ENCODE measurements around the gene NECTIN3. TPM values are rescaled to one million over a fixed set of nuclear protein-coding genes. Genes with fewer than 3 reads are reported as not detected.

The NECTIN3 gene
- total and polyA plus RNA-seq, 2 of the 4 experiments (the other 2 are of a cell fraction), result 34.7 to 155 TPM

GRCh38 chr3:111215481-111215880 is 143.9 kb downstream of the NECTIN3 start:
- ATAC-seq (ENCODE audit: low read depth) (peak; percentile 35), DNase-seq (peak; percentile 47)
- no peaks in the 10 kb centered on the region for H3K36me3 ChIP-seq (ENCODE audit: control insufficient read depth, insufficient read depth, low read length)
- no peak overlapping the region for H4K5ac ChIP-seq (ENCODE audit: low read depth, low read length)
- no CpG with 5 or more reads among the region's 1 CpG for WGBS, 2 experiments (ENCODE audit: extremely low coverage in 2 of 2, insufficient read length in 1 of 2)
- peaks cover 3% of the 10 kb centered on the region; the same call in 1 of the 2 replicates for H3K4me1 ChIP-seq (ENCODE audit: control insufficient read depth, insufficient read depth, low read length)
- no peak overlapping the region for H3K14ac ChIP-seq (replicated peaks; ENCODE audit: low read depth, low read length)
- H3K79me1 ChIP-seq (ENCODE audit: low read depth in 1 of 2, low read length in 2 of 2), result no peaks in the 10 kb centered on the region
- TF ChIP-seq SMC3 (IDR thresholded peaks at IDR 0.05; ENCODE audit: low read depth, low read length) (no peak), RCOR1 (IDR thresholded peaks at IDR 0.05; ENCODE audit: insufficient replicate concordance, low read length) (no peak), MAFK (IDR thresholded peaks at IDR 0.05; ENCODE audit: low read depth, low read length) (no peak), POLR2A (IDR thresholded peaks at IDR 0.05; ENCODE audit: low read depth, low read length) (no peak), BHLHE40 (IDR thresholded peaks at IDR 0.05; ENCODE audit: low read depth, low read length) (no peak), USF2 (IDR thresholded peaks at IDR 0.05; ENCODE audit: low read depth, low read length) (no peak), RFX5 (IDR thresholded peaks at IDR 0.05; ENCODE audit: low read depth, low read length) (no peak), CEBPB (IDR thresholded peaks at IDR 0.05; ENCODE audit: low read depth, low read length) (no peak), NFE2L2 (IDR thresholded peaks at IDR 0.05; ENCODE audit: low read depth, low read length) (no peak), ELK1 (IDR thresholded peaks at IDR 0.05; ENCODE audit: borderline replicate concordance, low read depth, low read length) (no peak)
- no peak overlapping the region for H2AK5ac ChIP-seq (ENCODE audit: low read depth, low read length)
- H3K4ac ChIP-seq (ENCODE audit: low read depth, low read length), result no peak overlapping the region
- dilution Hi-C loops (cut with HindIII; ENCODE audit: low sequenced_read_pairs, unreplicated experiment) (no loop called here), in situ Hi-C loops (cut with MboI; ENCODE audit: low sequenced_read_pairs) (no loop called here), intact Hi-C loops (cut with micrococcal nuclease) (no loop called here)
- no TSS peak for BruUV-seq (replicated peaks)
- no peak overlapping the region for H4K91ac ChIP-seq (ENCODE audit: insufficient read depth, low read depth, low read length)
- CTCF ChIA-PET, result no interaction called here
- H4K20me1 ChIP-seq (ENCODE audit: insufficient read depth, low read length), result no peaks in the 10 kb centered on the region
- no peak overlapping the region for H3K4me2 ChIP-seq (ENCODE audit: low read depth, low read length)
- H2BK20ac ChIP-seq (ENCODE audit: low read depth, low read length), result no peak overlapping the region
- no peaks in the 10 kb centered on the region for H3K9me3 ChIP-seq (ENCODE audit: control insufficient read depth, insufficient read depth, low read length)
- H3K9ac ChIP-seq (ENCODE audit: low read depth, low read length), result no peak overlapping the region
- H3K56ac ChIP-seq (ENCODE audit: extremely low read depth, insufficient read depth, low read length), result no peak overlapping the region
- H2BK15ac ChIP-seq (ENCODE audit: low read depth, low read length), result no peak overlapping the region
- H3K4me3 ChIP-seq (ENCODE audit: insufficient read depth, low read depth, low read length), result no peak overlapping the region
- no peak overlapping the region for H3K27ac ChIP-seq (ENCODE audit: insufficient read depth, low read length)
- no peak overlapping the region for H2AFZ ChIP-seq (replicated peaks; ENCODE audit: low read length, poor library complexity)
- no peak overlapping the region for H2AK9ac ChIP-seq (replicated peaks; ENCODE audit: low read depth, low read length, poor library complexity)
- H2BK5ac ChIP-seq (ENCODE audit: low read depth, low read length, poor library complexity, severe bottlenecking), result no peak overlapping the region
- 0 out of 2 replicates have a peak overlapping the region, but pooled peaks have one; percentile 18 for H3K18ac ChIP-seq (ENCODE audit: low read depth, low read length)
- H2BK120ac ChIP-seq (ENCODE audit: low read depth, low read length), result no peak overlapping the region
- H3K23ac ChIP-seq (ENCODE audit: low read depth, low read length), result no peak overlapping the region; the same call in 1 of the 2 replicates
- H4K8ac ChIP-seq (ENCODE audit: low read depth in 2 of 2, low read length in 2 of 2), result no peak overlapping the region
- POLR2A ChIA-PET (ENCODE audit: unreplicated experiment), result no interaction called here
- 0 out of 2 replicates have a peak, but pooled peaks cover 4% of the 10 kb centered on the region for H3K9me1 ChIP-seq (ENCODE audit: insufficient read depth, low read length)
- no peaks in the 10 kb centered on the region for H3K27me3 ChIP-seq (ENCODE audit: control insufficient read depth, insufficient read depth, low read length)

Measured in IMR-90 (cell line).